ENCODE results near the gene KIAA0319L.
"Not testable (repeated sequence)": the region's sequence is repeated elsewhere in the genome, so short reads cannot be mapped to it uniquely, and the experiment has no call there.

The KIAA0319L gene

DNA sequence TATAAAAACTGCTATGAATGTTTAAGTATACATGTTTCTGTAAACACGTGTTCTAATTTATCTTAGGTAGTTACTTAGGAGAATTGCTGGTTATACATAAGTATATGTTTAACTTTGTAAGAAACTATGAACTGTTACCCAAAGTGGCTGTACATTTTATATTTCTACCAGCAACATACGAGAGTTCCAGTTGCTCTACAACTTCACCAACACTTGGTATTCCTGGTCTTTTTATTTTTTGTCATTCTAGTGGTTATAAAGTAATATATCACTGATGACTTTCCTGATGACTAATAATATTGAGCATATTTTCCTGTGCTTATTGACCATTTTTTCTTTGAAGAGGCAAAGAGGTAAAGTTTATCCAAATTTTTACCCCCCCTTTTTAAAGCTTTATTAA lies 76.0 kb downstream of the KIAA0319L start:
- no peak for DNase-seq

DNA sequence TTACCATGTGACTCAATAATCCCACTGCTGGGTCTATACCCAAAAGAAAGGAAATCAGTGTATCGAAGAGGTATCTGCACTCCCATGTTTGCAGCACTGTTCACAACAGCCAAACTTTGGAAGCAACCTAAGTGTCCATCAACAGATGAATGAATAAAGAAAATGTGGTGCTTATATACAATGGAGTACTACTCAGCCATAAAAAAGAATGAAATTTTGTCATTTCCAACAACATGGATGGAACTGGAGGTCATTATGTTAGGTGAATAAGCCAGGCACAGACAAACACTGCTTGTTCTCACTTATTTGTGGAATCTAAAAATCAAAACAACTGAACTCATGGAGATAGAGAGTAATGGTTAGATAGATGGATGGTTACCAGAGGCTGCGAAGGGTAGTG lies 79.3 kb downstream of the KIAA0319L start:
- DNase-seq, result no peak

DNA sequence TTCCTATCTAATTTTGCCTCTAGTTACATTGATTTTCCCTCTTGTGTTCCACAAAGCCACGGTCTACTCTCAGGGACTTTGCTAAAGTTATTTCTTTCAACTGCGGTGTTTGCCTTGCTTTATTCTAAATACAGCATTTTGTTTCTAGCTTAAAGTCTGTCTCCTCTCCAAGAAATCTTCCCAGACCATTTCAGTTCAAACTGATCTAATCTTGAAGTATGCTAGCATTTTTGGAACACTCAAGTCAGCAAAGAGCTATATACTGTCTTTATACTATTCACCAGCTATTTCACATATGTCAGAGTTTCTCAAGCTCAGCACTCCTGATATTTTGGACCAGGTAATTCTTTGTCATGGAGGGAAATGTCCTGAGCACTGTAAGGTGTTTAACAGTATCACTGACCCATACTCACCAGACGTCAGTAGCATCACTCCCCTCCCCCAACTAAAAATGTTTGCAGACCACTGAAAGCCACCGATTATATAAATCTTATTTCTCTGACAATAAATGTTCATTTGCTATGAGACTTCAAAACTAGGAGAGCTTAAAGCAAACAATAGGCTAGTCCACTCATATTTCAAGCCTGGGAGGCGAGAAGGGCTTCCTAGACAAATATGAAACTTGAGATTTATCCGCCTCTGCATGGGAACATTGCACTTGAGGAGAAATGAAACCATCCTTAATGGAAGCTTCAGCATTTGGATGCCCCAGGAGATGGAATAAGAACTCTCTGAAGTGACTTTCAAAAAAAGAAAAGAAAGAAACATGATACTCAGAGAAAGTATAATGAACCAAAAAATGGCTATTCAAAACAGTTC lies 81.1 kb downstream of the KIAA0319L start:
- no peak for DNase-seq

DNA sequence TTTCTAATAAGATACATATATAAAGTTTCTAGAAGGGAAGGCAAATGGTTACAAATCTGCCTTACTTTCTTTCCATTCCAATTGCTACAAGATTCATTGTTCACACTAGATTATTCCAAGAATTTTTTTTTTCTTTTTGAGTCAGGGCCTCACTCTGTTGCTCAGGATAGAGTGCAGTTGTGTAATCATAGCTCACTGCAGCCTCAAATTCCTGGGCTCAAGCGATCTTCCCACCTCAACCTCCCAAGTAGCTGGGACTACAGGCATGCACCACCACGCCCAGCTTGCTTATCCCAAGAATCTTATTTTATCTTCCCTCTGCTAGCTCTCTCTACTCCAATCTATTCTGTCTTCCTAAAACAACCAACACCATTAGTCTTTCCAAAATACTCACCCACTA lies 81.8 kb downstream of the KIAA0319L start:
- DNase-seq, result no peak

DNA sequence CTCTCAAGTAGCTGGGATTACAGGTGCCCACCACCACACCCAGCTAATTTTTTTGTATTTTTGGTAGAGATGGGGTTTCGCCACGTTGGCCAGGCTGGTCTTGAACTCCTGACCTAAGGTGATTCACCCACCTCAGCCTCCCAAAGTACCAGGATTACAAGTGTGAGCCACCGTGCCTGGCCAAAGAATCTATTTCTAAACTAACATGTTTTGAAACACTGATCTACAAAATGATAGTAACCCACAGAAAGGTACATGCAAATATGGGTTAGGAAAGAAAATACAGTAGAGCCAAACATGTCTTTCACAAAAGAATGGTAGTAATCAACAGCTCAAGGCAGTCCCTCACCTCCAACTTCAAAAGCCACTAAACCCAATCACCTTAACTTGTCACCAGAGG lies 84.0 kb downstream of the KIAA0319L start:
- not testable (repeated sequence) for DNase-seq

DNA sequence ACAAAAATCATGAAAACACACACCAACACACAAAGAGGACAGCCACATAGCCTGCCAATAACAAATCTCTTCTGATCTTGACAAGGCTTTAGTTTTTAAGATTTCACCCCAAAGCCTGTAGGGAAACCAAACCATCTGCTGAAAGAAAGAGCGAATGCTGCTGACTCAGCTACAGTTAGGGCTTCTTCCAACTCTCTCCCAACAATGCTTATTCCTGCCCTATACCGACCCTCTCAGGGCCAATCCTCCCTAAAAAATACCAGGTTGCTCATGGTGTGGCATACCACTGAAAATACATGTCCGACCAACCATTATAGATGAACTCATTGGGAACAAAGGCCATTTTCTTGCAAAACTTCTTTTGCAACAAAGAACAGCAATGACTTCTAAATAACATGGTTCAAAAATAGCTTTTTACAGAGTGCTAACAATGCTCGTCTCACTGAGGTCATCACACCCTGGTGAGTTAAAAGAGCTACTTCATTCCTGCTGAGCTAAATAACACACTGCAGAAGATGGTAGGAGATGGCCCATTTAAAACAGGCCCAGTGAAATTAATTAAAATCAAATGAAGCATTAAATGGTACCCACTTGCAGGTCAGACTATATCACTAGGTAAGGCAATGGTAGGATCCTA lies 86.1 kb downstream of the KIAA0319L start:
- DNase-seq, result no peak

DNA sequence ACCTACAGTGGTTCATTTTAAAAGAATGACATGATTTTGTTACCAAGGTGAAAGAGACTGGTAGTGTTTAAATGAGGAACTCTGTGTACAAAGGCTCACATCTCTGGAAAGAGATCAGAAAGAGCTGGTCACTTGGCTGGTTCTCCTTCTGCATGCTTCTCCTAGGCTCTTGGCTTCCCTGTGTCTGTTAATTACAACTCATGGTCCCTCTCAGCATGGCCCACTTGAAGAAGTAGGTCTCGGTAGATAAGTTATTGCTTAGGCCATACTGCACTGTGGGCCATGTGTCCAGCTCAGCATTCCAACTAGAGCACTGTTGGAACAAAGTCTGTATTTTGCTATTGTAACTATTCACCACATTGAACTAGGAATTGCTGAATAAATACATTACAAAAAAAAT lies 91.1 kb downstream of the KIAA0319L start:
- DNase-seq, result no peak

DNA sequence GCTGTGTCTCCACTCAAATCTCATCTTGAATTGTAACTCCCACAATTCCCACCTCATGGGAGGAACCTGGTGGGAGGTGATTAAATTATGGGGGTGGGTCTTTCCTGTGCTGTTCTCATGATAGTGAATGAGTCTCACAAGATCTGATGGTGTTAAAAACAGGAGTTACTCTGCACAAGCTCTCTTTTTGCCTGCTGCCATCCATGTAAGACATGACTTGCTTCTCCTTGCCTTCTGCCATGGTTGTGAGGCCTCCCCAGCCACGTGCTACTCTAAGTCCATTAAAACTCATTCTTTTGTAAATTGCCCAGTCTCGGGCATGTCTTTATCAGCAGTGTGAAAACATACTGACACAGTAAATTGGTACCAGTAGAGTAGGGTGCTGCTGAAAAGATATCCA lies 93.5 kb downstream of the KIAA0319L start:
- not testable (repeated sequence) for DNase-seq

DNA sequence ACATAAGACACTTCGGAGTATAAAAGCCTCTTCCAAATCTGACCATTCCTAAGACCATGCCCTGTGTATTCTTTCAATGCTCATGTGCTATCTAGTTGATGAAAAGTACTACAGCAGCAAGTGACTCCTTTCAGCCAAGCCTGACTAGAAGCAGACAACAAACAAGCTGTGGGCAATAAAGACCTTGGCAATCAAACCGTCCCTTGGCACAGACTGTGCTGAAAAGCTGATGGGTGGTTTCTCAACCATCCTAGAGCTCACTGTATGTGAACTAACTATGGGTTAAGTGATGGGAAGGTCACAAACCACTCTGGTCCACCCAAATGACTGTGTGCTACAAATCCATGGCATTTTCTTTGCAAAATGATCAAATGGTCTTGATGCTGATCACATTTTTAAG lies 94.0 kb downstream of the KIAA0319L start:
- DNase-seq, result no peak

DNA sequence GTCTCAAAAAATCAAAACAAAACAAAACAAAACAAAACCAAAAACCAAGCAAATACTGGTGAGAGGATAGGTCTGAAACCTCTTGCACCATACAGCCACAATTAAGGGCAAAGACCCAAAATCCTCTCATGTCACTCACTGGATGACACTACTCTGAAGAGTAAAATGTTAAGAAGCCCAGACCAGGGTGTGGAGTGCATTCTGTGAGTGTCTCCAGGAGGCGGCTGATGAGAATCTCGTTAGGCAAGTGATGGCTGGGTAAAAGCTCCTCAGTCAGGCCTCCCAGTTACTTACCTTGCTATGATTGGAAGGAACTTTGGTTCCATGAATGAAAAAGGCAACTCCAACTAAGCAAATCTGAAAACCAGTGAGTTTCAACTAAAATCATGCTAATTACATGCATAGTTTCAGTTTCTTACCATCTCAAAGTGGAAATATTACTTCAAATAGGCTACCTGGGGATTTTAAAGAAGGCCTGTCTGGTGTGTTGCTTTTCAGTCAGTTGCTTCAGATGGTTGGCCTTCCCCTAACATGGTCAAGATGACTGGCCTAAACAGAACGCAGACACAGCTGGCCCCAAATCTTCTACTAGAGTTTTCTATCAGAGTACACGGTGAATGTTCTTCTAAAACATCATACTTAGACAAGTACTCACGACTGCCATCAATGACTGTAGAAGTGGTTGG lies 95.1 kb downstream of the KIAA0319L start:
- DNase-seq, result peak; percentile 36

DNA sequence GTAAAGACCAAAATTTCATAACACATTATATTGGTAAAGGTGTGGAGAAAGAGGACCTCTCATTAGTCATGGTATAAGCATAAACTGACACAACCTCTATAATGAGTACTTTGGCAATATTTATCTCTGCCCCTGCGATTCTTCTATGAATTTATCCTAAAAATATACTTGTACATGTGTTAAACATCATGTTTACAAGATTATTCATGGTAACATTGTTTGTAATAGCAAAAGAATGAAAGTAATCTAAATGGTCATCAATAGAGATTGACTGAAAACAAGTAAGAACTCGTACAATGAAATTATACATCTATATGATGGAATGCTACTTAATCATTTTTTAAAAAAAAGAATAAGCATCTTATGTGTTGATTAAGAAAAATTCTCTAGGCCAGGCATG lies 96.4 kb downstream of the KIAA0319L start:
- DNase-seq, result no peak

DNA sequence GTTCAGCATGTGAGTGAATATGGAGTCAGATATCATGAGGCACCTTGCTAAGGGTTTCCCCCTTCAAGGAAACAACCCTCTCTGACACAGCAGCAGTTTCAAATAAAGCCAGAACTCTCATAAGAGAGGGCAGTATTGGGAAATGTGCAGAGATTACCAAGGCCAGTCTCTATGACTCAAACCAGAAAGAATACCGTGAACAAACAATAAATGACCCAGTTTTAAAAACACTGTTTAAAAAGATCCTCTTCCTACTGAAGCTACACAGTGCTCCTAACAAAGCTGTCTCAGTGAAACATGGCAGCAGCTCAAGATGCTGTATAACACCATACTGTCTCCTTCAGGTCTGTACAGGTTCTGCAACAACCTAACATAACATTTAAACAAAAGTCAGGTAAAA lies 102.6 kb downstream of the KIAA0319L start:
- no peak for DNase-seq

DNA sequence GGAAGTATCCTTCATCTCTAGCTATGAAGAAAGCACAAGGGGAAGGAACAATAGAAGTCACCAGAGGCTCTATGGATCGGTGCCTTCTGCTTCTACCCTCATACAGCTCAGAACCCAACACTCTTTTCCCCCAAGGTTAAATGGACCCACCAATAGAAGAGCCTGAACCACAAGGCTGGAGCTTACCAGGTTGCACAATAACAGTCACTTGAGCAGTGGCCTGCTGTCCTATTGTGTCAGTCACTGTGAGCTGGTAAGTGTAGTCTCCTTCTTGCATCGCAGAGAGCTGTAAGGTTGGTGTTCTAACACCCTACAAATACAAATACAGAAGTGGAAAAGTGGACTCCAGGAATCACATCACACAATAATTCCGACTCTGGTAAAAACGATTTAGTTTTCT lies 103.0 kb downstream of the KIAA0319L start:
- no peak for DNase-seq

DNA sequence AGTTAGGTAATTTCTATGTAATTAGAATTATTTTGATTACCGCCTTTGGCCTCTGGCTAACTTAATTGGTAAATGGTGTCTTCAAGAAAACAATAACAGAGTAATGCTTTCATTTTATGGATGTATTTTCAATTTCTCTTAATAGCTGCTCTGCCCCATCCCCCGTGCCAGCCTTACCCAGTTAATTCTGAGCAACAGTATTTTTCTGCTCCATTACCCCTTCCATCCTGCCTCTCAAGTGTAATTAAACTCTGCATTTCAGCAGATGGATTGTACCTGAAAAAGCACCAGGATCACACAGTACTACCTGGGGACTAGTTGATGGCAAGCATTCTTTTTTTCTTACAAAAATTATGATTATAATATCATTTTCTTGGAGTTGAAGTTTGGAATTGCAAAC lies 104.2 kb downstream of the KIAA0319L start:
- DNase-seq, result no peak

DNA sequence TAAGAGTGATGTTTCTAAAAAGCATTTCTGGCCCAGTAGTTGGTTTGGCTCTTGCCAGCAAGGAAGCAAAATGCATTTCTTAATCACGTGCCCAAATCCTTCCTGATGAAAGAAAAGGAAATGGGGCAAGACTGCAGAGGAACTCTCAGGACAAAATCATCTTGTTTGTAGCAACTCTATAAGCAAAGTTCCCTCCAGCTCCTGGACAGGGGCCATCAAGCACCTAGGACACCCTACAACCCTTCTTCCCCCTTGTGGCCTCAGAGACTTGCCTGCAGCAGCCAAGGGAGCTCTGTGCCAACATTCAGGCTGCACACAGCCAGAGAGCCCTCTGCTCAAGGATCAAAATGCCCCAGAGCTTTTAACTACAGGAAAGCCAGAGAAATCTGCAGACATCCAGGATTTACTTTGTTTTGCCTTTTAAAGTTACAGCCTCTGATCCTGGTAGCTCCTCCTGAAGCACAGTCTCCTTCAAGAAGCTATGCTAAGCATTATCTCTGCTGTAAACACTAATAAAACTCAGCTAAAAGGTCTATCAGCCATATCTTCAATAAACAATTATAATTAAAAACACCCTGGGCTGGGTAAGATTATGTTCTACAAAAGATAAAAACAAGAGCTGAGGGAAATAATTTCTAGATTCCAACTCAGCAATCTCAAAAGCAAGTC lies 105.0 kb downstream of the KIAA0319L start:
- no peak for DNase-seq

DNA sequence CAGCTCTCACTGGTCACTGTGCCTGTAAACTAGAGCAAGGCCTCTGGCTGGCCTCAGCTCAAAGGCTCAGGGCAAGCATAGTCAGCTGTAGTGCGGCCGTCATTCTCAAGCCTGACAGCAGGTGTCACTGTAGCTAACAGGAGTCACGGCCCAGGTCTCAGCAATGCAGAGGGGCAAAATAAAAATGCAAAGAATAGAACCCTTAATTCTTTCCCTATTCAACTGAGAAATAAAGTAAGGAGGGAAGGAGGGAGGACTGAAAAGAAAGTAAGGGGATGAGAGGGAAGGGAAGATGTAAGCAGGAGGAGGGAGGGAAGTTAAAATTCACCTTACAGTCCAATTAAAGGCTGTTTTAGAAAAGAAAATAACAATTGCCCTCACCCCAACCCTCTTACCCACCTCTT lies 106.1 kb downstream of the KIAA0319L start:
- DNase-seq, result peak; percentile 87

DNA sequence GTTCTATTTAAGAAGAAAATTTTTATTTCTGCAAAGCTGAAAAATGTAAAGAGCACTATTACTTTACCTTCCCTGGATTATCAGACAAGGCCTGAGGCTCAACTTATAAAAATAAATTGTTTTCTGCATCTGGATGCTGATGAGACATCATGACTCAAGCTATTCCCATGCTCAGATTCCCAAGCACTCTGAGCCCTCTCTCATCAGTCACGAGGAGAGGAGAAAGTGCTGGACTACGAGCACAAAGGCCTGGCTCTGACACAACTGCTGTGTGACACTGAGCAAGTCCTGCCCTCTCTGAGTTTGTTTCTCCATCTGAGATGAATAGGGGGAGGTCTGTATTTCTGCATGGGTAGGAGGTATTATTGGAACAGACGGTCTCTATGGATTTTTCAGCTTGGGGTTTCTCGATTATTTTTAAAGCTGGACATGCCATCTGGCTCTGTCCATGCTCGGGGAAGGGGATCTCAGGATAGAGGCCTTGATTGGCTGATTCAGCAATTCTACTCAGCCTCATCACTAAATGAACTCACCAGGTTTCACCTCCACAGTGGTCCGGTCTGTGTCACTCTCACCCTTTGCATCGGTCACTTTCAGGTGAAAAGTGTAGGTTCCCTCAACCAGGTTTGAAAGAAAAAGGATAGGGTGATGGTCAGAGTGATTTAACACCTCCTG lies 107.7 kb downstream of the KIAA0319L start:
- DNase-seq, result peak; percentile 75

DNA sequence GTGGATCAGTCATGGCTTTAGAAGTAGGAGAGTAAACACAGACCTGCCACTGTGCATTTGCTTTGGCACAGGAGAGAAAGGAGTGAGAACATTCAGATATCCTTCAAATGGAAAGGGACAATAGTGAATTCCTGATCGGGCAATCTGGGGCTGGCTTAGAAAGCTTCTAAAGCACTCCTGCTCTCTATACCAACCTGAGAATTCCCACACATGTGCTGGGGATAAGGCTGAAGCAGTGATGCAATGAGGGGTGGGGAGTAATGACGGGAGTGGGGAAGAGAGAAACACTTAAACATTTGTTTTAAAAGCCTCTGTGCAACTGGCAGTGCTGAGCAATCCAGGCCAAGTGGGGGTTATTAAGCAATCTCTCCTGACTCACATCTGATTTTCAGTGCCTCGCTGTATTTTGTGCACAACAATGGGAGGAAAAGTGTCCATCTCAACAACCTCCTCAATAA lies 108.8 kb downstream of the KIAA0319L start:
- DNase-seq, result no peak

DNA sequence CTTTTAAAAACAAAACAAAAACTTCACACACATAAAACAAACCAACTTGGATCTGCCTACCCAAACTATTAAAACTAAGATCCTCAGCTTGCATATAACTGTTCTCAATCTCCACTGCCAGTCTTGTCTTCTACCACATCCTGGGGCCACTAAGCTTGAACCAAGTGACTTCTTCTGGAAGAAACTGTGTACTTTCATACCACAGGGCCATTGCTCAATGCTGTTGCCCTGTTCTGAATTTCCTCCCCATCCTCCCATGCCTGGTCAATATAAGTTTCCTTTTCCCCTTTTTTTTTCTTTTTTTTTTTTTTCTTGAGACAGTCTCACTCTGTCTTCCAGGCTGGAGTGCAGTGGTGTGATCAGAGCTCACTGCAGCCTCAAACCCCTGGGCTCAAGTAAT lies 109.9 kb downstream of the KIAA0319L start:
- no peak for DNase-seq

DNA sequence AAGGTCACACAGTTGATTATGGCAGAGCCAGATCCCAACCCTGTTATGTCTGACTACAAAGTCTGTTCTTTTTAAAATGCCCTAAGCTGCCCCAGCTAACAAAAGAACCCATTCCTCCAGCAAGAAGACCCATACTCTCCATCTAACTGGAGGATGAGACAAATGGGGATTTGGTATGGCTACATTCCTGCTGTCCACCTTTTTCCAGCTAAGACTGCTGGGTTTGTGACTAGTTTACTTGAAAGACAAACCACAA lies 112.8 kb downstream of the KIAA0319L start:
- no peak for DNase-seq

DNA sequence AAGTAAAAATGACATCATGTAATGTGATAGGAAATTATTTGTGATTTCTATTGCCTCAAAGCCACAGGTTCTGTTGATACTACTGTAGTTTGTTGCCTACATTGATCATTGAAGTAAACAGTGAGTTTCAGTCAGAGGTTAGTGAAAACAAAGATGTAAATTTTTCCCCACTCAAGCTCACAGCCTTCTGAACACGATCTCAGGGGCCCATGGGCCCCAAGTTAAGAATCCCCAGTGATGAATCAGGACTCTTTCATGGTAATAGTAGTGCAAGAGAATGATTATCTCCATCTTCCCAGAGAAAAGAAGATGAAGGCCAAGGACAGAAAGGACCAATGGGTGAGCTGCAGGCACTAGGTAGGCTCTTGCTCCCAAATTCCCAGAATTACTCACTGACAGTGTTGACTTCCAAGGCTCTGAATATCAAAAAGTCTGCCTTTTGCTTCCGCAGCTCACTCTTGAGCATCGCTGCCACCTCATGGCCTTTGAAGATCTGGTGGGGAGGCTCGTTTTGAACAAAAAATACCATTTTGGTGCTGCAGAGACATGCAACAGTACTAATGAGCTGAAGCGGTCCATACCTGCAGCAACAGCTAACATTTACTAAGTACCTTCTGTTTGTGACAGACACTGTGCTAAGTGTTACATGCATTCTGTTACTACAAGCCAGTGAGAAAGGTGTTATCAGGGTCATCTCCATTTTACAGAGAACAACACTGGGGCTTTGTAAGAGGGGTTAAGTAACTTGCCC lies 113.3 kb downstream of the KIAA0319L start:
- no peak for DNase-seq

DNA sequence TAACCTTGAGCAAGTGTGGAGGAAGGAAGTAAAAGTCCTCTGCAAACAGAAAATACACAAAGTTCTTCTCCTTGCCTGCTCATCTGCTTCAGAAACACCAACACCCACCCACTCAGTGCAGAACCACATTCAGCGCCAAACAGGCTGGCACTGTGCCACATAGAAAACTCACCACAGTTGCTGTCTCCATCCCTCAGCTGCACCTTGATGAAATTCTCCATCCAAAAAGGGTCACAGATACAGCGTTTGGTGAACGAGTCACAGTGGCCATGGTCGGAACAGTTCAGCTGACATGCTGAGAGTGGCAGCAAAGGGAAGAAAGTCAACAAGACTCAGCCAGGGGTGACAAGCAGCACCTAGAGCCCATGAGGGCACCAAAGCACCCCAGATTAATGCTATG lies 114.5 kb downstream of the KIAA0319L start:
- DNase-seq, result no peak

Measured in NCI-H82 (cell line).